Stimulated activated CD8-positive, alpha-beta memory T cell treated with anti-CD3 and anti-CD28 coated beads, Interleukin-12 subunit alpha, Interleukin-12 subunit beta, amount 100 ng/mL, for 24 hours (primary cell): ENCODE measurements around the gene ACAN.

Experiments used
- DNase-seq: peaks from one replicate; pipeline ENCODE4 v3.0.0-alpha.2; 2020; ENCODE audit errors: extremely low read depth

Gene ACAN

GRCh38 chr15:88803241-88803919 lies at the start of gene ACAN:
Gene ACAN, plus strand, starts transcription at chr15:88803436. Its CDS starts 32,771 bp downstream, at chr15:88836207.
- DNase-seq: no peak

- no peak for DNase-seq
These were observed 46.7 kb upstream of the ACAN start for GRCh38 chr15:88756521-88756920.

GRCh38 chr15:88756921-88757320 lies 46.3 kb upstream of the ACAN start:
- DNase-seq: no peak

- DNase-seq: no peak
These were observed 43.4 kb upstream of the ACAN start for GRCh38 chr15:88759872-88760271.

GRCh38 chr15:88764448-88764847 lies 38.8 kb upstream of the ACAN start:
- DNase-seq: no peak

GRCh38 chr15:88765212-88765611 lies 38.0 kb upstream of the ACAN start:
- no peak for DNase-seq

- no peak for DNase-seq
These were observed 33.9 kb upstream of the ACAN start for GRCh38 chr15:88769161-88769971.

- no peak for DNase-seq
These were observed 27.5 kb upstream of the ACAN start for GRCh38 chr15:88775776-88776175.

GRCh38 chr15:88776646-88777045 lies 26.6 kb upstream of the ACAN start:
- DNase-seq: no peak

GRCh38 chr15:88779944-88780343 lies 23.3 kb upstream of the ACAN start:
- no peak for DNase-seq

GRCh38 chr15:88782465-88782864 lies 20.8 kb upstream of the ACAN start:
- DNase-seq: no peak

GRCh38 chr15:88785217-88785616 lies 18.0 kb upstream of the ACAN start:
- no peak for DNase-seq

- no peak for DNase-seq
These were observed 15.2 kb upstream of the ACAN start for GRCh38 chr15:88788036-88788435.

GRCh38 chr15:88788816-88789215 lies 14.4 kb upstream of the ACAN start:
- no peak for DNase-seq

- no peak for DNase-seq
These were observed 12.8 kb upstream of the ACAN start for GRCh38 chr15:88790486-88790885.

GRCh38 chr15:88791637-88792036 lies 11.6 kb upstream of the ACAN start:
- DNase-seq: no peak

GRCh38 chr15:88792342-88793282 lies 10.6 kb upstream of the ACAN start:
- no peak for DNase-seq

GRCh38 chr15:88794001-88794400 lies 9.2 kb upstream of the ACAN start:
- no peak for DNase-seq

- no peak for DNase-seq
These were observed 5.4 kb upstream of the ACAN start for GRCh38 chr15:88797663-88798339.

GRCh38 chr15:88799341-88799740 lies 3.9 kb upstream of the ACAN start:
- DNase-seq: no peak

- DNase-seq: no peak
These were observed 3.2 kb upstream of the ACAN start for GRCh38 chr15:88800026-88800425.

- DNase-seq: no peak
These were observed 2.5 kb upstream of the ACAN start for GRCh38 chr15:88800738-88801137.
